Measurements from ENCODE around the gene PAPOLB.

PAPOLB gene

DNA sequence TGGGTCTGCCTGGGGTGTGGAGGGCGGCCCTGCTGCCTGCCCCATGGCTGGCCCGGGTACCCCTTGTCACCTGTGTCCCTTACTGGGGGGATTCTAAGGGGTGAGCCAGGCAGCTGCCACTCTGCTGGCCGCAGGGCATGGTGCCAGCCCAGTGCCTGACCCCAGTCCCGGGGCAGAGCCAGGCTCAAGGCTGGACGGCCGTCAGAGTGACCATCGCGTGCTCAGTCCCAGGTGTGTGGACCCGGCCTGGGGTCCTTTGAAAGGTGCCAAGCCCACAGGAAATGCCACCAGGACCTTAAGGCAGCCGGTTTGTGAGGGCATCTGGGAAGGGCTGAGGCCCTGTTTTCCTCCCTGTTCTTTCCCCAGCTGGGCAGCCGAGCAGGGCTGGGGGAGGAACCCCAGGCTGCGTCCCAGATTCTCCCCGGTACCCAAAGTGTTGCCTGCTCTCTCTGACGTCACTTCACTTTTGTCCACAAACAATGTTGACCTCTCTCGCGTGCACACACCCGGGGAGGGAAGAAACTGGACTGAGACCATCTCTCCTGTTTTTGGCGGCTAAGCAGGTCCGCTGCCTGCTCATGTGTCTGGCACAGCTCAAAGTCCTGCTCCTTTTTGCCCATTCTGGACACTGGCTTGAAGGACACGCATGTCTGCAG, 37.6 kb downstream of the PAPOLB start:
- POLR2A ChIA-PET, result no interaction called here
- CTCF ChIA-PET, result no interaction called here
- DNase-seq (ENCODE audit: extremely low spot score), result no peak
- TF ChIP-seq CTCF (IDR thresholded peaks at IDR 0.05; ENCODE audit: control extremely low read depth, extremely low read depth, low read depth, missing control alignments), result no peak

DNA sequence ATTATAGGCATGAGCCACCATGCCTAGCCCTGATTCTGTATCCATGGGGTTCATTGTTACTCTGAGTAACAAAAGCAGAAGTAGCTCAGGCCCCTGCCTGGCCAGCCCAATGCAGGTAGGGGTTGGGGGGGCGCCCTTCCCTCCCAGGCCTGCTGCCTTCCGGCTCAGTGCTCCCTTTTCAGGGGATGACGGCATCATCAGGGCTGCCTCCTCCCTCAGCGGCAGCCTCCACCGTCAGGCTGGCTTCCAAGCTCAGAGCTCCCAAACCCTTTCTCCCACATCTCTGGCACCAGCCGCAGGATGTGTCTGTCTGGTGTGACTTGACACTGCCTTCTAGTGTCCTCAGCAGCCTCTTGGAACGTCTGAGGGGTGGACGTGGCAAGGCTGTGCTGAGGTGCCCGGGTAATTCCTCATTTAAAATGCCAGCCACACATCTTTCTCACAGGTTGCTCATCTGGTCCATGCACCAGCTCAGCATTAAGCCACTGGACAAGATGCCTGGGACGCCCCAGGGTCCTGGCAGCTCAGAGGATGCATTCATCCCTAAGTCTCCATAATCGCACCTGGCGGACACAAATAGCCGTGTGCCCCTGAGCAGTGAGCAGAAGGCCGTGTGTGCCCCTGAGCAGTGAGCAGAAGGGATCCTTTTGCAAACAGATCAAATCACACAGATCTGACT, 38.2 kb downstream of the PAPOLB start:
- no peak for TF ChIP-seq CTCF (IDR thresholded peaks at IDR 0.05; ENCODE audit: control extremely low read depth, extremely low read depth, low read depth, missing control alignments)
- DNase-seq (ENCODE audit: extremely low spot score), result no peak
- CTCF ChIA-PET, result no interaction called here
- POLR2A ChIA-PET, result no interaction called here

- ChIA-PET POLR2A (no interaction called here), CTCF (no interaction called here)
- no peak for DNase-seq (ENCODE audit: extremely low spot score)
- no peak for TF ChIP-seq CTCF (IDR thresholded peaks at IDR 0.05; ENCODE audit: control extremely low read depth, extremely low read depth, low read depth, missing control alignments)
Measured at GRCh38 chr7:4822677-4823076, 39.2 kb downstream of the PAPOLB start.

DNA sequence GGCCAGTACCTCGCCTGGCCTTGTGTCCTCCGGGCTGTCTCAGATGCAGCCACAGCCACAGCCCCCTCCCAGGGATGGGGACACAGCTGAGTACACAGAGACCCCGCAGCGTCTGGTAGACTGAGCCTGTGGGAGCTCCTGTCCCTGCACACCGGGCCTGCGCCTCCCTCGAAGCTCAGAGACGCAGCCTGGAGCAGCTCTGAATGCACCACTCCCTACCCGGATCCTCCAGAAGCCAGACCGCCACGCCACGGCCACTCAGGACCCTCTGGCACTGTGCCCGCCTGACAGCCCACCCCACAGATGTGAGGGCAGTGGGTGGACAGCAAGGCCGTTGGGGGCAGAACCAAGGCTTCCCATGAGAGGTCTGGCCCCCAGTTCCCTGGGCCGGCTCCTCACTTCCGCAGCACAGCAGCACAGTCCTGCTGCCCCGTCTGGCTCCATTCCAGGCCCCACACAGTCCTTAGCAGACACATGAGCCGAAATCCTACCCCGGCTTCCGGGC, 40.8 kb downstream of the PAPOLB start:
- ChIA-PET CTCF (no interaction called here), POLR2A (no interaction called here)
- DNase-seq (ENCODE audit: extremely low spot score), result no peak
- TF ChIP-seq CTCF (IDR thresholded peaks at IDR 0.05; ENCODE audit: control extremely low read depth, extremely low read depth, low read depth, missing control alignments), result no peak

DNA sequence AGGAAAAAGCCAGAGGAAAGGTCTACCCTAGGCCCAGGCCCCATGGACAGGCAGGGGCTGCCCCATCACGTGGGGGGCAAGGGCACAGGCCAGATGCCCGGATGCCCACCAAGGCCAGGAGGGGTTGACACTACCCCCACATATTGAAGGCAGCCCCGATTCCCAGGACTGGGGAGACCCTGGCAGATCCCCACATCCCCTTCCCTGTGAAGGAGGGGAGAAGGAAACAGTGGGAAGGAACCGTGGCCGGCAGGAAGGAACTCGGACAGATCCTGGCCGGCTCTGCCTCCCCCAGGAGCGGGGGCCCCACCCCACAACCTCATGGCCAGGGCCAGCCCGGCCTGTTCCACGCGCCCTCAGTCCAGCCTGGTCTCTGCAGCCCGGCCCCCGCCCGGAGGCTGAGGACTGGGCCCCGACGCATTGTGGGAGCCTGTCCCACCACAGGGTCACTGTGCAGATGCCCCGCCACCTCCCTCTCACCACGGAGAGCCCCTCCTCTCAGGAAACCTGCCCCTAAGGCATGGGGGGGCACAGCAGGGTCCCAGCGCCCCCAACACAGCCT, 41.3 kb downstream of the PAPOLB start:
- ChIA-PET POLR2A (no interaction called here), CTCF (no interaction called here)
- TF ChIP-seq CTCF (IDR thresholded peaks at IDR 0.05; ENCODE audit: control extremely low read depth, extremely low read depth, low read depth, missing control alignments), result no peak
- no peak for DNase-seq (ENCODE audit: extremely low spot score)

DNA sequence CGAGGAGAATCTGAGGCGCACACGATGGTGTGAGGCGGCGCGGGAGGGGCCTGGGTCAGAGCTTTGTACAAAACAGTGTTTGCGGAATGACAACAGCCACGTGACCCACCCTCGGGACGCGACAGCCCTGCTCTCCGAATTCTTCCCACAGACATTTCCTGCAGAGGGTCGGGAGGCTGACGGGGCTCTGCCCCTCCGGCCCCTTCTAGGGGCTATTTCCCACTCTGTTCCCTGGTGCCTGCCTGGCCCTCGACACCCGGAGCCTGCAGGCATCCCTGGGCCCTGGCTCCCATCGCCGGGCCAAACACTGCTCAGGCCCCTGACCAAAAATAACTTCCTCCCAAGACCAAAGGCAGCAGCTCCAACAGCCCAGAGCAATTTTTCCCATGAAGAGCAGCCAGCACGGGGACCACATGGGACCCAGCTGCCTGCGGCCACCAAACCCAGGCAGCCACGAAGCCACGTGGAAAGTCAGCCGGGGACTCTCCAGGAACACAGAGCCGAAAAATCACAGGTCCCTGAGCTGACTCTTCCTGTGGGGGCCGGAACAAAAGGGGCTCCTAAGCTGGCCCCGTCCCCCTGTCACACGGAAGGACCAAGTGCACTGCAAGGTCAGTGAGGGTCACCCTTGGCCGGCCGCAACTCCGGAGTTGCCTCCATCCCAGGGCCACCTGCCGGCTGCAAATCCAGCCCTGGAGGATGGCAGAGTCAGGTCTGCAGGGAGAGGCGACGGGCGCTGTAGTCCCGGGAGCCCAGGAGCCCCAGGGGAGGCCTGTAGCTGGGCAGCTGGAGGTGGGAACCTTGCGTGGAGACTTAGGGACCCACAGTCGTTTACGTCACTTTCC, 42.0 kb downstream of the PAPOLB start:
- ChIA-PET POLR2A (no interaction called here), CTCF (no interaction called here)
- DNase-seq (ENCODE audit: extremely low spot score), result no peak
- no peak for TF ChIP-seq CTCF (IDR thresholded peaks at IDR 0.05; ENCODE audit: control extremely low read depth, extremely low read depth, low read depth, missing control alignments)
